HEK293 (cell line): ENCODE data around the gene EYA3.

ENCODE experiments used
- CTCF ChIA-PET: fragments of 350-600 bp; formaldehyde crosslinking; extraction: SDS; loops from one replicate; lab custom pipeline; 2021; ENCODE audit warnings: antibody characterized with exemption; lab: Yijun Ruan, JAX
- POLR2A ChIA-PET: fragments of 300-600 bp; formaldehyde crosslinking; extraction: SDS; loops from one replicate; lab custom pipeline; 2020; ENCODE audit warnings: antibody characterized with exemption, inconsistent platforms; lab: Yijun Ruan, JAX
- H3K27ac ChIP-seq: fragments of 200-500 bp; sonication (Bioruptor generic); 2 replicates; pipeline ENCODE4 v1.5.1; 2014; ENCODE audit warnings: low read depth, low read length, control low read depth, inconsistent platforms; ENCODE audit errors: extremely low read depth
- H3K36me3 ChIP-seq, 2 experiments: fragments of 200-500 bp in 1 of 2; sonication (Bioruptor generic) in 1 of 2; 1 replicate in 1 of 2; 2 replicates in 1 of 2; pipeline ENCODE4 v1.5.1; 2014 to 2017; ENCODE audit warnings: inconsistent platforms in 2 of 2, low read length in 2 of 2; ENCODE audit not compliant: control insufficient read depth in 2 of 2, insufficient read depth in 1 of 2
- H3K4me1 ChIP-seq: fragments of 200-500 bp; sonication (Bioruptor generic); 2 replicates; pipeline ENCODE4 v1.5.1; 2014; ENCODE audit warnings: mild to moderate bottlenecking, low read length, inconsistent platforms; ENCODE audit not compliant: control insufficient read depth, insufficient read depth
- H3K4me3 ChIP-seq: 2 replicates; pipeline ENCODE4 v1.5.1; 2011; ENCODE audit warnings: low read depth, mild to moderate bottlenecking, control low read depth, low read length, moderate library complexity
- H3K9me3 ChIP-seq: fragments of 200-500 bp; sonication (Bioruptor generic); 2 replicates; pipeline ENCODE4 v1.5.1; 2014; ENCODE audit warnings: low read depth, low read length, inconsistent platforms; ENCODE audit not compliant: control insufficient read depth, insufficient read depth
- AEBP2 ChIP-seq: fragments of 450-650 bp; formaldehyde crosslinking; IDR thresholded peaks from 2 replicates; pipeline ENCODE4 v1.5.1; 2016; ENCODE audit warnings: missing biosample characterization, missing genetic modification characterization, borderline replicate concordance
- OSR2 ChIP-seq: fragments of 450-650 bp; formaldehyde crosslinking; IDR thresholded peaks from 2 replicates; pipeline ENCODE4 v1.5.1; 2016; ENCODE audit warnings: missing biosample characterization, missing genetic modification characterization
- TSHZ1 ChIP-seq: fragments of 450-650 bp; formaldehyde crosslinking; IDR thresholded peaks from 2 replicates; pipeline ENCODE4 v1.5.1; 2016; ENCODE audit warnings: missing biosample characterization, missing genetic modification characterization, borderline replicate concordance
- ZBTB26 ChIP-seq: fragments of 450-650 bp; formaldehyde crosslinking; optimal IDR thresholded peaks from 2 replicates; pipeline ENCODE3; 2016; ENCODE audit warnings: missing biosample characterization, mild to moderate bottlenecking, missing genetic modification characterization
- ZBTB48 ChIP-seq: fragments of 450-650 bp; formaldehyde crosslinking; IDR thresholded peaks from 2 replicates; pipeline ENCODE4 v1.5.1; 2016; ENCODE audit warnings: missing biosample characterization, missing genetic modification characterization
- ZNF114 ChIP-seq: fragments of 450-650 bp; formaldehyde crosslinking; IDR thresholded peaks from 2 replicates; pipeline ENCODE4 v1.5.0; 2017; ENCODE audit warnings: missing biosample characterization, missing genetic modification characterization
- ZNF121 ChIP-seq: fragments of 450-650 bp; formaldehyde crosslinking; IDR thresholded peaks from 2 replicates; pipeline ENCODE4 v1.5.1; 2016; ENCODE audit warnings: missing biosample characterization, missing genetic modification characterization
- ZNF155 ChIP-seq: fragments of 450-650 bp; formaldehyde crosslinking; IDR thresholded peaks from 2 replicates; pipeline ENCODE4 v1.5.1; 2016; ENCODE audit warnings: missing biosample characterization, missing genetic modification characterization
- ZNF174 ChIP-seq: fragments of 450-650 bp; formaldehyde crosslinking; IDR thresholded peaks from 2 replicates; pipeline ENCODE4 v1.5.0; 2017; ENCODE audit warnings: missing biosample characterization, mild to moderate bottlenecking, missing genetic modification characterization
- ZNF23 ChIP-seq: fragments of 450-650 bp; formaldehyde crosslinking; IDR thresholded peaks from 2 replicates; pipeline ENCODE4 v1.5.1; 2016; ENCODE audit warnings: missing biosample characterization, missing genetic modification characterization, borderline replicate concordance
- ZNF24 ChIP-seq: fragments of 450-650 bp; formaldehyde crosslinking; IDR thresholded peaks from 2 replicates; pipeline ENCODE4 v1.5.1; 2016; ENCODE audit warnings: missing biosample characterization, missing genetic modification characterization
- ZNF366 ChIP-seq: fragments of 450-650 bp; formaldehyde crosslinking; conservative IDR thresholded peaks from 2 replicates; pipeline ENCODE4 v1.5.1; 2016; ENCODE audit warnings: missing biosample characterization, missing genetic modification characterization
- ZNF48 ChIP-seq: fragments of 450-650 bp; formaldehyde crosslinking; IDR thresholded peaks from 2 replicates; pipeline ENCODE4 v1.5.1; 2016; ENCODE audit warnings: missing biosample characterization, missing genetic modification characterization
- ZNF704 ChIP-seq: fragments of 450-650 bp; formaldehyde crosslinking; IDR thresholded peaks from 2 replicates; pipeline ENCODE4 v1.5.1; 2016; ENCODE audit warnings: missing biosample characterization, missing genetic modification characterization
- ZNF76 ChIP-seq: fragments of 450-650 bp; formaldehyde crosslinking; IDR thresholded peaks from 2 replicates; pipeline ENCODE4; 2016; ENCODE audit warnings: low read depth, missing biosample characterization, missing genetic modification characterization, borderline replicate concordance
- ZNF777 ChIP-seq: fragments of 450-650 bp; formaldehyde crosslinking; IDR thresholded peaks from 2 replicates; pipeline ENCODE4 v1.5.1; 2017; ENCODE audit warnings: missing biosample characterization, missing genetic modification characterization, borderline replicate concordance
- ZNF837 ChIP-seq: fragments of 450-650 bp; formaldehyde crosslinking; IDR thresholded peaks from 2 replicates; pipeline ENCODE4 v1.5.1; 2016; ENCODE audit warnings: missing biosample characterization, missing genetic modification characterization
- ZXDB ChIP-seq: fragments of 450-650 bp; formaldehyde crosslinking; IDR thresholded peaks from 2 replicates; pipeline ENCODE4 v1.5.1; 2016; ENCODE audit warnings: missing biosample characterization, missing genetic modification characterization
- TF ChIP-seq, protein P1 (sequence below): fragments of 450-650 bp; formaldehyde crosslinking; IDR thresholded peaks from 2 replicates; pipeline ENCODE4 v1.5.1; 2016; ENCODE audit warnings: missing biosample characterization, missing genetic modification characterization

Gene EYA3

GRCh38 chr1:27934818-27935549, 153.4 kb downstream of the EYA3 start, which contains the start of gene SMPDL3B (continued):
- peak; percentile 32; the same call in 1 of the 2 replicates for TF ChIP-seq ZBTB48 (tag by site-specific recombination)
- no peak for TF ChIP-seq TSHZ1 (tag by site-specific recombination)

DNA sequence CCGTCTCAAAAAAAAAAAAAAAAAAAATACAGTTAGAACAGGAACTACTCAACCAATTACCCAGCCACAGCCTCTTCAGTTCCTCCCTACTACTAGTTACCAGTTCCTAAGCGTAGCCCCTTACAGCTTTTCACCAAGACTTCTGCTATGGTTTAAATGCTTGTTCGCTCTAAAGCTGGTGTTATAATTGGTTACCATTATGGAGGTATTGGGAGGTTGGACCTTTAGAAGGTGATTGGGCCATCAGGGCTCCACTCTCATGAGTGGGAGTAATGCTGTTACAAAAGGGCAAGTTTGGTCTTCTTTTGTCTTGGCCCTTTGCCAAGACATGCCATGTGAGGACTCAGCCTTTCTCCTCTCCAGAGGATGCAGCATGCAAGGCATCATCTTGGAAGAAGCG, 156.7 kb downstream of the EYA3 start:
- Histone ChIP-seq H3K4me3 (no peak overlapping the region), H3K9me3 (no peaks in the 10 kb centered on the region), H3K27ac (no peak overlapping the region)
- TF ChIP-seq ZNF155: no peak
- TF ChIP-seq ZNF837: no peak
- TF ChIP-seq ZNF114 (tag by site-specific recombination): no peak
- no peak for TF ChIP-seq ZNF76 (tag by site-specific recombination)
- no peak for TF ChIP-seq ZBTB26
- TF ChIP-seq, protein P1, sequence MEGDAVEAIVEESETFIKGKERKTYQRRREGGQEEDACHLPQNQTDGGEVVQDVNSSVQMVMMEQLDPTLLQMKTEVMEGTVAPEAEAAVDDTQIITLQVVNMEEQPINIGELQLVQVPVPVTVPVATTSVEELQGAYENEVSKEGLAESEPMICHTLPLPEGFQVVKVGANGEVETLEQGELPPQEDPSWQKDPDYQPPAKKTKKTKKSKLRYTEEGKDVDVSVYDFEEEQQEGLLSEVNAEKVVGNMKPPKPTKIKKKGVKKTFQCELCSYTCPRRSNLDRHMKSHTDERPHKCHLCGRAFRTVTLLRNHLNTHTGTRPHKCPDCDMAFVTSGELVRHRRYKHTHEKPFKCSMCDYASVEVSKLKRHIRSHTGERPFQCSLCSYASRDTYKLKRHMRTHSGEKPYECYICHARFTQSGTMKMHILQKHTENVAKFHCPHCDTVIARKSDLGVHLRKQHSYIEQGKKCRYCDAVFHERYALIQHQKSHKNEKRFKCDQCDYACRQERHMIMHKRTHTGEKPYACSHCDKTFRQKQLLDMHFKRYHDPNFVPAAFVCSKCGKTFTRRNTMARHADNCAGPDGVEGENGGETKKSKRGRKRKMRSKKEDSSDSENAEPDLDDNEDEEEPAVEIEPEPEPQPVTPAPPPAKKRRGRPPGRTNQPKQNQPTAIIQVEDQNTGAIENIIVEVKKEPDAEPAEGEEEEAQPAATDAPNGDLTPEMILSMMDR: no peak
- no peak for TF ChIP-seq ZNF777 (tag by site-specific recombination)
- TF ChIP-seq ZNF23: no peak
- no peak for TF ChIP-seq ZNF48 (tag by site-specific recombination)
- no peak for TF ChIP-seq ZNF24
- TF ChIP-seq, all 188 proteins: peak for 0
- CTCF ChIA-PET: interaction anchor here (1.2 kb wide), 1 partner anchor 9 kb away, joined by 3 read pairs; no protein-coding TSS in a partner anchor
- POLR2A ChIA-PET: no interaction called here
- H3K36me3 ChIP-seq: no peaks in the 10 kb centered on the region
- H3K4me1 ChIP-seq: peaks cover 3% of the 10 kb centered on the region; the same call in 1 of the 2 replicates

GRCh38 chr1:27931184-27931583, 157.2 kb downstream of the EYA3 start:
- TF ChIP-seq ZXDB (no peak), ZNF366 (no peak), OSR2 (tag by site-specific recombination) (no peak), ZNF174 (tag by site-specific recombination) (no peak), AEBP2 (tag by site-specific recombination) (no peak), ZNF704 (tag by site-specific recombination) (no peak), ZNF121 (tag by site-specific recombination) (no peak)
- TF ChIP-seq, all 188 proteins: peak for 0
- POLR2A ChIA-PET: no interaction called here
- Histone ChIP-seq H3K4me1 (peaks cover 3% of the 10 kb centered on the region; the same call in 1 of the 2 replicates), H3K27ac (no peak overlapping the region), H3K4me3 (no peak overlapping the region), H3K9me3 (no peaks in the 10 kb centered on the region), H3K36me3 (no peaks in the 10 kb centered on the region)
- CTCF ChIA-PET: interaction anchor here (0.8 to 1.2 kb wide), 2 partner anchors 8 to 10 kb away, joined by 3 to 4 read pairs; no protein-coding TSS in a partner anchor
